ENCODE measurements around the gene METTL27.
A peak's percentile ranks its signal among the peaks of the same experiment; 100 is the strongest.

Gene METTL27

GRCh38 chr7:73861305-73861704 lies 19.0 kb upstream of the METTL27 start:
- TF ChIP-seq, protein P1, sequence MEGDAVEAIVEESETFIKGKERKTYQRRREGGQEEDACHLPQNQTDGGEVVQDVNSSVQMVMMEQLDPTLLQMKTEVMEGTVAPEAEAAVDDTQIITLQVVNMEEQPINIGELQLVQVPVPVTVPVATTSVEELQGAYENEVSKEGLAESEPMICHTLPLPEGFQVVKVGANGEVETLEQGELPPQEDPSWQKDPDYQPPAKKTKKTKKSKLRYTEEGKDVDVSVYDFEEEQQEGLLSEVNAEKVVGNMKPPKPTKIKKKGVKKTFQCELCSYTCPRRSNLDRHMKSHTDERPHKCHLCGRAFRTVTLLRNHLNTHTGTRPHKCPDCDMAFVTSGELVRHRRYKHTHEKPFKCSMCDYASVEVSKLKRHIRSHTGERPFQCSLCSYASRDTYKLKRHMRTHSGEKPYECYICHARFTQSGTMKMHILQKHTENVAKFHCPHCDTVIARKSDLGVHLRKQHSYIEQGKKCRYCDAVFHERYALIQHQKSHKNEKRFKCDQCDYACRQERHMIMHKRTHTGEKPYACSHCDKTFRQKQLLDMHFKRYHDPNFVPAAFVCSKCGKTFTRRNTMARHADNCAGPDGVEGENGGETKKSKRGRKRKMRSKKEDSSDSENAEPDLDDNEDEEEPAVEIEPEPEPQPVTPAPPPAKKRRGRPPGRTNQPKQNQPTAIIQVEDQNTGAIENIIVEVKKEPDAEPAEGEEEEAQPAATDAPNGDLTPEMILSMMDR (IDR thresholded peaks at IDR 0.05; ENCODE audit: insufficient read depth, low read length, missing control alignments): no peak
- CTCF ChIA-PET: interaction anchor here (1.1 to 3.2 kb wide), 2 partner anchors 165 to 207 kb away, joined by 3 to 20 read pairs; no protein-coding TSS in a partner anchor
- POLR2A ChIA-PET: no interaction called here
- no peak for DNase-seq (ENCODE audit: low read depth, low spot score)
- no peak overlapping the region for H3K4me3 ChIP-seq (ENCODE audit: low read depth, low read length)

- POLR2A ChIA-PET: no interaction called here
- no peak for DNase-seq (ENCODE audit: low read depth, low spot score)
- H3K4me3 ChIP-seq (ENCODE audit: low read depth, low read length): no peak within 1 kb of the TSS
- CTCF ChIA-PET: interaction anchor here (1.1 to 3.2 kb wide), 2 partner anchors 165 to 208 kb away, joined by 3 to 20 read pairs; no protein-coding TSS in a partner anchor
- TF ChIP-seq, protein P1 (IDR thresholded peaks at IDR 0.05; ENCODE audit: insufficient read depth, low read length, missing control alignments): no peak
These were observed 18.5 kb upstream of the METTL27 start, which contains the start of gene TMEM270 for GRCh38 chr7:73860859-73861258. Gene TMEM270 (plus strand): TSS chr7:73861159. CDS start chr7:73861195, 36 bp downstream.

GRCh38 chr7:73858807-73859206 lies 16.5 kb upstream of the METTL27 start:
- no peak overlapping the region for H3K4me3 ChIP-seq (ENCODE audit: low read depth, low read length)
- TF ChIP-seq, protein P1 (IDR thresholded peaks at IDR 0.05; ENCODE audit: insufficient read depth, low read length, missing control alignments): no peak
- POLR2A ChIA-PET: no interaction called here
- DNase-seq (ENCODE audit: low read depth, low spot score): no peak
- CTCF ChIA-PET: interaction anchor here (0.7 to 7.3 kb wide), 3 partner anchors 46 to 542 kb away, joined by 3 to 114 read pairs (median 3); no protein-coding TSS in a partner anchor

DNA sequence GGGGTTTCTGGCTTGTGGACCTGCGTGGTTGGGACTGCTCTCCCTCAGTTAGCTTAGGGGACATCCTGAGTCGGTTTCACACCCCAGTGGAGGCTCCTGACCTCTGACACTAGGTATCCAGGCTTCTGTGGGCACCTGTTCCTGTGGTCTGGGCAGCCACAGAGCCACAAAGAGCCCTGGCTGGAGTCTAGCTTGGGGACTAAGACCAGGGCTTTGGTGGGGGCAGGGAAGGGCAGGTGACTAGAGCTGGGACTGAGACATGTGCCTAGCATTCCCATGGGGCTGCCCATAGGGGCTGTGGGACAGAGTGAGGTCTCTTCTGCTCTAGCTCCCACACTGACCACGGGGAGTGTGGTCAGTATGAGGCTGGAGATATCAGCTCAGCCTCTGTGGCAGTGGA lies 14.6 kb upstream of the METTL27 start:
- ChIA-PET POLR2A (no interaction called here), CTCF (interaction anchor here (0.7 to 7.3 kb wide), 18 partner anchors 10 to 541 kb away, joined by 3 to 114 read pairs (median 7); partner anchors contain the start of genes ABHD11 and ELN)
- H3K4me3 ChIP-seq (ENCODE audit: low read depth, low read length): no peak overlapping the region
- DNase-seq (ENCODE audit: low read depth, low spot score): no peak
- TF ChIP-seq, protein P1 (IDR thresholded peaks at IDR 0.05; ENCODE audit: insufficient read depth, low read length, missing control alignments): no peak

- POLR2A ChIA-PET: no interaction called here
- TF ChIP-seq, protein P1 (IDR thresholded peaks at IDR 0.05; ENCODE audit: insufficient read depth, low read length, missing control alignments): no peak
- no peak for DNase-seq (ENCODE audit: low read depth, low spot score)
- H3K4me3 ChIP-seq (ENCODE audit: low read depth, low read length): no peak overlapping the region
- CTCF ChIA-PET: interaction anchor here (1.1 to 7.3 kb wide), 3 partner anchors 12 to 40 kb away, joined by 3 to 114 read pairs (median 45); no protein-coding TSS in a partner anchor
These were observed 10.2 kb upstream of the METTL27 start for GRCh38 chr7:73852500-73852899.

GRCh38 chr7:73851410-73852338 lies 9.4 kb upstream of the METTL27 start:
- ChIA-PET CTCF (interaction anchor here (0.6 to 7.3 kb wide), 8 partner anchors 24 to 266 kb away, joined by 3 to 114 read pairs (median 6); partner anchors contain the start of gene ABHD11), POLR2A (interaction anchor here (0.6 to 1.2 kb wide), 9 partner anchors 9 to 147 kb away, joined by 3 to 8 read pairs (median 4); partner anchors contain the start of gene METTL27)
- peak; percentile 90 for DNase-seq (ENCODE audit: low read depth, low spot score)
- H3K4me3 ChIP-seq (ENCODE audit: low read depth, low read length): no peak overlapping the region
- TF ChIP-seq, protein P1 (IDR thresholded peaks at IDR 0.05; ENCODE audit: insufficient read depth, low read length, missing control alignments): no peak

Data from AG04449 (cell line).